HG02981 (cell line): Measurements from ENCODE around the gene KIAA1549.

Experiments used
- ATAC-seq: cut with Tn5 transposase; IDR thresholded peaks from one replicate; pipeline ENCODE4 v1.9.1; 2021; ENCODE audit warnings: mild to moderate bottlenecking, moderate library complexity; ENCODE audit not compliant: unreplicated experiment

Gene KIAA1549

GRCh38 chr7:138861051-138861450 lies 120.1 kb downstream of the KIAA1549 start:
- ATAC-seq, result no peak

DNA sequence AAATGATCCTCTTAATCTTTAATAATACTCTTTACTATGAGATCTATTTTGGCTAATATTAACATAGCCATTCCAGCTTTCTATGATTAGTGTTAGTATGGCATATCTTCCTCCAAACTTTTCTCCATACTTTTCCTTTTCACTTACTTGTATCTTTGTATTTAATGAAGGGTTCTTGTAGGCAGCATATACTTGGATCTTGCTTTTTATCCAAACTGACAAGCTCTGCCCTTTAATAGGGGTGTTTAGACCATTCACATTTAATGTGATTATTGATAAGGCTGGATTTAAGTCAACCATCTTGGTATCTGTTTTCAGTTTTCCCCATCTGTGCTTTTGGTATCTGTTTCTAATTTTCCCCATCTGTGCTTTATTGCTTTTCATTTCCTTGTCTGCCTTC lies 123.5 kb downstream of the KIAA1549 start:
- no peak for ATAC-seq

DNA sequence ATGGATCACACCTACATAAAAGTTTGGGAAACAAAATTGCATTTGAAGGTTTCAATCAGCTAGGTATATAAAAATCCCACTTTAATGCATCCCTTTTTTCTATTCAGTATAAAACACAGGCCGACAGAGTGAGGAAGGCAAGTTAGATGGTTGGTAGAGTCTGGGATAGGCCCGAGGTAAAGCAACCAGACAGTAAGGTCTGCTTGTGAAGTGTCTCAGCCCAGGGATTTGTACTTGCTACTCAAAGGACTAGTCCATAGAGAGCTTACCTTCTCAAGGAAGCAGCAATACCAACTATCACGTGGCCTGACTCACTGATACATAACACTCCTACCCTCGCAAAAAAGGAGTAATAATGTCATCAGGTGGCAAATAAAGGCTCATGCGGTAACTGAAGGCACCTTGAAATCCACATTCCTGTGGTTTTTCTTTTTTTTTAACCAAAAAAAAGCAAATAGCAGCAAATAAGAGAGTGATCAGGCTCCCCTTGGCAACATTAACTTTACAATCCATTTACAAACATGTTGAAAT lies 127.0 kb downstream of the KIAA1549 start:
- no peak for ATAC-seq

DNA sequence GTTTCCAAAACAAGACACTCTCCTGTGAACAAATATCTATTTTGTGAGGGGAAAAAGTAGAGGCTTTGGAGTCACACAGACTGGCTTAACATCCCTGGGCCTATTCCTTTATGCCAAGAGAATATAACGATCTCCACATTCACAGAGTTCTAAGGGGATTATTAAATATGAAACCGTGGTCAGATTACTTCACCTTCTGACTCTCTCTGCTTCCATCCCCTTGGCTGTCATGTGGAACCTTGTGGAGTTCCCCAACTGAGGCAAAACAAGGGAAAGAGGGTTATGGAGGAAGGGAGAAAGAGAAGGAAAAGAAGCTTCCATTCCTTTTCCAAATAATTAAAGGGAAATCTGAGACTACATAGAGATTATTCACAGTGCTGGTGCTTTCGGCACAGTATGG lies 127.7 kb downstream of the KIAA1549 start:
- ATAC-seq, result no peak

DNA sequence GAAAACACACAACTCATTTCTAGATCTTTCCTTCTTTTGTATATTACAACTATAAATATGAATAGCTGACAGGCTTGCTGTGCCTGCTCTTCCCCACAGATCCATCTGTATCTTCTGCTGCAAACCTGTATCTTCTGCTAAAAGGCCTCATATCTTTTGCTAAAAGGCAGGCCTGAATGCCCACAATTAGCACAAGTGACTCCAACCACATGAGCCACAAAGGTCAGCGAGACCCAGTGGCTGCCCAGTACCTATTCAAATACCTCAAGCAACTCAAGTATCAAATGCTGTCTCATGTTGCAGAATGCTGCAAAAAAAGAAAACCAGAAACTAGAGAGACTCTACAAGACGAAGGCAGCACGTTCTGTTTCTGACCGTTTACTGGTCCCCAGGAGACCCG lies 128.7 kb downstream of the KIAA1549 start:
- ATAC-seq, result no peak

- no peak for ATAC-seq
Measured at GRCh38 chr7:138849701-138850100, 131.5 kb downstream of the KIAA1549 start.

GRCh38 chr7:138848056-138848980 lies 132.9 kb downstream of the KIAA1549 start:
- ATAC-seq, result no peak

DNA sequence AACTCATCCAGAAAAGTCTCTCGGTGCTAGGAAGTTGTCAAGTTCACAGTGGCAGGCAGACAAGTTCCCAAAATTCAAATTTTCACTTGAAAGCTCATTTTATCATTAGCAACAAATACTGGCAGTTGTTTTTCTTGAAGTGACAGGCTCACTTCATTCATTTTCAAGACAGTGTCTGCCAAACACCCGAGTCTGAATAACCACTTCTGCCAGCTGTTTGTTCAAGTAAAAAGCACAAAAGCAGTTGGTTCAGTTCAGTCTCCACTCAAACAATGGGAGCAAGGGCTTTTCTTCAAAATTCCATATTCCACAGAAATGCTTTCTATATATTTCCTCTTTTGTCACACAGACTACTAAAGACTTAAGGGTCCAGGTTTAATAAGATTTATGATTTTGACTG lies 135.5 kb downstream of the KIAA1549 start:
- ATAC-seq, result no peak

- ATAC-seq, result no peak
Measured at GRCh38 chr7:138843632-138844580, 137.3 kb downstream of the KIAA1549 start.

- no peak for ATAC-seq
Measured at GRCh38 chr7:138842111-138842510, 139.1 kb downstream of the KIAA1549 start.

DNA sequence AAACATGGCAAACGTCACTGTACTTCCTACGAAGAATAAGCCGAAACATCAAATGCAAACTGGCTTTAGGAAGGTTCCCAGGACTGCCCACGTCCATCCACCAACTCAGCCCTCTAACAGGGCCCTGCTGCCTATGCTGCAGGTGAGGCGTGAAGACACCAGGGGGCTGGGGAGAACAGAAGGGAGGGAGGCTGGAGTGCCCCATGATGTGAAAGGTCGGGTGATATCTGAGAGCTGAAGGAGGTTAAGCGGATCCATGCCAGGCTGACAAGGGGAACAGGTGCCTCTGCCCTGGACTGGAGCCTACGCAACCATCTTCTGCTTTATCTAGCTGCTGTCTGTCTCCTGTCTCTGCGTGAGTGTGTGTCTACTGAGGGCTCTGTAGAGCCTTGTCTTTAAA lies 143.0 kb downstream of the KIAA1549 start:
- ATAC-seq, result no peak

GRCh38 chr7:138837627-138838026 lies 143.6 kb downstream of the KIAA1549 start:
- ATAC-seq, result no peak

GRCh38 chr7:138835087-138835486 lies 146.1 kb downstream of the KIAA1549 start:
- ATAC-seq, result no peak

- no peak for ATAC-seq
Measured at GRCh38 chr7:138834583-138834982, 146.6 kb downstream of the KIAA1549 start.

- ATAC-seq, result no peak
Measured at GRCh38 chr7:138833596-138833995, 147.6 kb downstream of the KIAA1549 start.

GRCh38 chr7:138832966-138833365 lies 148.2 kb downstream of the KIAA1549 start:
- ATAC-seq, result no peak

GRCh38 chr7:138829335-138829734 lies 151.9 kb downstream of the KIAA1549 start:
- ATAC-seq, result no peak

DNA sequence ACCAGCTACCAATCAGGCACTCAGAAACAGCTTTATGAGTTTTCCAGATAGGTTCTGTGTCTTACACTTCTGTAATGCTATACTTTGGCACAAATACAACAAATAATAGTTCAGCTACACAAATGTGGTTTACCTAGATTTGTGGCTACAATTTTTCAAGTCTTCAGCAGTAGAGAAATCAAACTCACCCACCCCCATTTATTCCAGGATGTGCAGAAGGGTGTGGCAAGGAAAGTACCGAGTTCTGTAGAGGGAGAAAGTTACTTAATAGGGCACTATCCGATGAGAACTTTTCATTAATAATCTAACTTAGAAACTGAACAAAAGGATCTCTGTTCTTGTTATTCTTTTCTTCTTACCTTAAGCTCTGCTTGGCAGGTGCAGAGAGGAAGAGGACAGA lies 152.9 kb downstream of the KIAA1549 start:
- ATAC-seq, result no peak

DNA sequence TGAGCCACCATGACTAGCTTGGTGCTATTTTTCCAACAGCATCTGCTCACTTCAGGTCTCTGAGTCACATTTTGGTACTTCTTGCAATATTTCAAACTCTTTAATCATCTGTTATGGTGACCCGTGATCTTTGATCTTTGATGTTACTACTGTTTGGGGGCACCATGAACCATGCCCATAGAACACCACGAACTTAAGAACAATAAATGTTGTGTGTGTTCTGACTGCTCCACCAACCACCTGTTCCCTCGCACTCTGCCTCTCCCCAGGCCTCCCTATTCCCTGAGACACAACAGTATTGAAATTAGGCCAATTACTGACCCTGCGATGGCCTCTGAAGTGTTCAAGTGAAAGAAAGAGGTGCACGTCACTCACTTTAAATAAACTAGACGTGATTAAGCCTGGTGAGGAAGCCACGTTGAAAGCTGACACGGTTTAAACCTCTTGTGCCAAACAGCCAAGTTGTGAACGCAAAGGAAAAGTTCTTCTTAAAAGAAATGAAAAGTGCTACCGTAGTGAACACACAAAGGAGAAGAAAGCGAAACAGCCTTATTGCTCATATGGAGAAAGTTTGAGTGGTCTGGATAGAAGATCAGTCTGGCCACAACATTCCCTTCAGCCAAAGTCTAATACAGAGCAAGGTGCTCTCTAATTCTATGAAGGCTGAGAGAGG lies 156.0 kb downstream of the KIAA1549 start:
- no peak for ATAC-seq

DNA sequence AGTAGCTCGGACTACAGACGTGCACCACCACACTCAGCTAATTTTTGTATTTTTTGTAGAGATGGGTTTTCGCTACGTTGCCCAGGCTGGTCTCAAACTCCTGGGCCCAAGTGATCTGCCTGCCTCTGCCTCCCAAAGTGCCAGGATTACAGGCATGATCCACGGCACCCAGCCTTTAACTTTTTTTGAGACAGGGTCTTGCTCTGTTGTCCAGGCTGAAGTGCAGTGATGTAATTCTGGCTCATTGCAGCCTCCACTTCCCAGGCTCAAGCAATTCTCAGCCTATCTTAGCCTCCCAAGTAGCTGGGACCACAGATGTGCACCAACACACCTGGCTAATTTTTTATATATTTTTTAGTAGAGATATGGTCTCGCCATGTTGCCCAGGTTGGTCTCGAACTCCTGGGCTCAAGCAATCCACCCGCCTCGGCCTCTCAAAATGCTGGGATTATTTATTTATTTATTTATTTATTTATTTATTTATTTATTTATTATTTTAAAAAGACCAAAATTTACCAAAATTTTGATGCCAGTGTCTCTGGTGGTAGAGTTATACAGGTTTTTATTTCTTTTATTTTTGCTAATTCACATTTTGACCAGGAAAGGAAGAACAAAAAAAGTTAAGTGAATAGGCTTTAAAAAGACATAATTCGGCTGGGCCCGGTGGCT lies 158.2 kb downstream of the KIAA1549 start:
- ATAC-seq, result no peak
